ENCODE results near the gene OSBPL9. TPM values are rescaled to one million over a fixed set of nuclear protein-coding genes. Genes with fewer than 3 reads are reported as not detected.

Gene OSBPL9
- total RNA-seq, 1 experiment from 2014 or later, result 62.4 TPM

DNA sequence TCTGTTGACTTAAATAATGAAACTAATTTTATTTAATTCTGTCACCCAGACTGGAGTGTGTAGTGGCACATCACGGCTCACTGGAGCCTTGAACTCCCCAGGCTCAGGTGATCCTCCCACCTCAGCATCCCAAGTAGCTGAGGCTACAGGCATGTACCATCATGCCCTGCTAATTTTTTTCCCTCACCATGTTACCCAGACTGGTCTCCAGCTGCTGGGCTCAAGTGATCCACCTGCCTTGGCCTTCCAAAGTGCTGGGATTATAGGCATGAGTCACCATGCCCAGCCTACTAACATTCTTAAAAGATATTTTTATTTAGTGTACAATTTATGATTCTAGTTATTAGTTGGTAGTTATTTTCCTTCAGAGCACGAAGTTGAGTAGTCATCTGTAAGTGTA is 212.2 kb downstream of the OSBPL9 start:
- no peak for TF ChIP-seq EZH2 (IDR thresholded peaks at IDR 0.05; ENCODE audit: borderline replicate concordance, low read depth, low read length, poor library complexity, severe bottlenecking)
- TF ChIP-seq, protein P1, sequence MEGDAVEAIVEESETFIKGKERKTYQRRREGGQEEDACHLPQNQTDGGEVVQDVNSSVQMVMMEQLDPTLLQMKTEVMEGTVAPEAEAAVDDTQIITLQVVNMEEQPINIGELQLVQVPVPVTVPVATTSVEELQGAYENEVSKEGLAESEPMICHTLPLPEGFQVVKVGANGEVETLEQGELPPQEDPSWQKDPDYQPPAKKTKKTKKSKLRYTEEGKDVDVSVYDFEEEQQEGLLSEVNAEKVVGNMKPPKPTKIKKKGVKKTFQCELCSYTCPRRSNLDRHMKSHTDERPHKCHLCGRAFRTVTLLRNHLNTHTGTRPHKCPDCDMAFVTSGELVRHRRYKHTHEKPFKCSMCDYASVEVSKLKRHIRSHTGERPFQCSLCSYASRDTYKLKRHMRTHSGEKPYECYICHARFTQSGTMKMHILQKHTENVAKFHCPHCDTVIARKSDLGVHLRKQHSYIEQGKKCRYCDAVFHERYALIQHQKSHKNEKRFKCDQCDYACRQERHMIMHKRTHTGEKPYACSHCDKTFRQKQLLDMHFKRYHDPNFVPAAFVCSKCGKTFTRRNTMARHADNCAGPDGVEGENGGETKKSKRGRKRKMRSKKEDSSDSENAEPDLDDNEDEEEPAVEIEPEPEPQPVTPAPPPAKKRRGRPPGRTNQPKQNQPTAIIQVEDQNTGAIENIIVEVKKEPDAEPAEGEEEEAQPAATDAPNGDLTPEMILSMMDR (conservative IDR thresholded peaks at IDR 0.05; ENCODE audit: low read depth, low read length), result no peak
- H3K36me3 ChIP-seq (ENCODE audit: insufficient read depth, low read length, poor library complexity, severe bottlenecking), result peaks cover 100% of the 10 kb centered on the region
- DNase-seq (ENCODE audit: low spot score), result no peak
- intact Hi-C loops (cut with micrococcal nuclease; ENCODE audit: unreplicated experiment), result loop anchor here (5.0 kb wide), 1 partner anchor 173 kb away; no protein-coding TSS in a partner anchor
- no peak overlapping the region for H3K4me3 ChIP-seq (ENCODE audit: low read depth, low read length, poor library complexity, severe bottlenecking)
- TSS peak; percentile 2 for BruUV-seq (replicated peaks)
- ChIA-PET CTCF (no interaction called here), POLR2A (ENCODE audit: low non-redundant PET) (interaction anchor here (0.7 kb wide), 1 partner anchor 128 kb away, joined by 7 read pairs; no protein-coding TSS in a partner anchor)
- peaks cover 5% of the 10 kb centered on the region for H3K4me1 ChIP-seq (ENCODE audit: insufficient read depth, low read length, poor library complexity, severe bottlenecking)
- H3K9me3 ChIP-seq (ENCODE audit: low read depth, low read length, poor library complexity, severe bottlenecking), result peaks cover 5% of the 10 kb centered on the region
- no peaks in the 10 kb centered on the region for H3K27me3 ChIP-seq (replicated peaks; ENCODE audit: insufficient read depth, low read depth, low read length, poor library complexity)
- H3K27ac ChIP-seq (ENCODE audit: low read depth, low read length, poor library complexity, severe bottlenecking), result no peak overlapping the region

- Histone ChIP-seq H3K36me3 (ENCODE audit: insufficient read depth, low read length, poor library complexity, severe bottlenecking) (peaks cover 100% of the 10 kb centered on the region), H3K9me3 (ENCODE audit: low read depth, low read length, poor library complexity, severe bottlenecking) (peaks cover 5% of the 10 kb centered on the region), H3K4me1 (ENCODE audit: insufficient read depth, low read length, poor library complexity, severe bottlenecking) (peaks cover 7% of the 10 kb centered on the region), H3K27me3 (replicated peaks; ENCODE audit: insufficient read depth, low read depth, low read length, poor library complexity) (no peaks in the 10 kb centered on the region), H3K27ac (ENCODE audit: low read depth, low read length, poor library complexity, severe bottlenecking) (peak overlapping the region; percentile 39), H3K4me3 (ENCODE audit: low read depth, low read length, poor library complexity, severe bottlenecking) (no peak overlapping the region)
- CTCF ChIA-PET, result no interaction called here
- intact Hi-C loops (cut with micrococcal nuclease; ENCODE audit: unreplicated experiment), result no loop called here
- no TSS peak for BruUV-seq (replicated peaks)
- POLR2A ChIA-PET (ENCODE audit: low non-redundant PET), result no interaction called here
- TF ChIP-seq, protein P1 (conservative IDR thresholded peaks at IDR 0.05; ENCODE audit: low read depth, low read length), result no peak
- TF ChIP-seq EZH2 (IDR thresholded peaks at IDR 0.05; ENCODE audit: borderline replicate concordance, low read depth, low read length, poor library complexity, severe bottlenecking), result no peak
- DNase-seq (ENCODE audit: low spot score), result no peak
Measured at GRCh38 chr1:51833700-51834099, 216.8 kb downstream of the OSBPL9 start.

DNA sequence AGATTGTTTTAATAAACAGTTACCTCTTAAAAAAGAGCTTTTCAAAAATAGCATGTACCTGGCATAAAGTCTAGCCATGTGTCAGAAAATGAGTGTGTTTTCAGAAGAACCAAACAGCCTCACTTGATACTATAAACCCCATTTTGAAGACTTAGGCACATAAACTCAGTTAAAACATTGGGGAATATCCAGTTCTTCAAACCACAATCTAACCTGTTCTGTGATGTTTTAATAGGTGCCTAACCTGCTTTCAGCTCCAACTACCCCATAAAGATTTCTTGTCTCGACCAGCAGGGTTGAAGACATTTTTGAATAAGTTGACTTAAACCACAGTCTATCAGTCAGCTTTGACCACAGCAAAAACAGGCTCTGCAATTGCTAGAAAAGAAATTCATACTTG is 220.4 kb downstream of the OSBPL9 start:
- DNase-seq (ENCODE audit: low spot score), result no peak
- POLR2A ChIA-PET (ENCODE audit: low non-redundant PET), result interaction anchor here (0.6 to 0.9 kb wide), 2 partner anchors 9 to 40 kb away, joined by 3 read pairs; no protein-coding TSS in a partner anchor
- intact Hi-C loops (cut with micrococcal nuclease; ENCODE audit: unreplicated experiment), result no loop called here
- Histone ChIP-seq H3K27ac (ENCODE audit: low read depth, low read length, poor library complexity, severe bottlenecking) (peak overlapping the region; percentile 99), H3K27me3 (replicated peaks; ENCODE audit: insufficient read depth, low read depth, low read length, poor library complexity) (no peaks in the 10 kb centered on the region), H3K36me3 (ENCODE audit: insufficient read depth, low read length, poor library complexity, severe bottlenecking) (peaks cover 83% of the 10 kb centered on the region), H3K9me3 (ENCODE audit: low read depth, low read length, poor library complexity, severe bottlenecking) (no peaks in the 10 kb centered on the region), H3K4me3 (ENCODE audit: low read depth, low read length, poor library complexity, severe bottlenecking) (peak overlapping the region; percentile 55), H3K4me1 (ENCODE audit: insufficient read depth, low read length, poor library complexity, severe bottlenecking) (peaks cover 29% of the 10 kb centered on the region)
- BruUV-seq (replicated peaks), result no TSS peak
- TF ChIP-seq EZH2 (IDR thresholded peaks at IDR 0.05; ENCODE audit: borderline replicate concordance, low read depth, low read length, poor library complexity, severe bottlenecking), result no peak
- TF ChIP-seq, protein P1 (conservative IDR thresholded peaks at IDR 0.05; ENCODE audit: low read depth, low read length), result no peak
- CTCF ChIA-PET, result no interaction called here

Small RNA genes lying within 50 kb of the gene (microRNA-seq; reads per million reads assigned to microRNA genes)
- gene MIR761, result not detected

Other genes starting within 250 kb of the OSBPL9 start
- gene EPS15, start 97.8 kb upstream of the OSBPL9 start, total RNA-seq (2021), result 50.6 and 55.6 TPM in 2 replicates

Measured in A673 (cell line).